Mesenchymal stem cell (in vitro differentiated cells and primary cell): ENCODE results near the gene RAP1B.

ENCODE experiments used
- DNase-seq: peaks from one replicate; pipeline ENCODE4 v3.0.0-alpha.2; 2013
- H2AFZ ChIP-seq: one replicate; pipeline ENCODE4 v1.6.1; 2013; ENCODE audit warnings: low read depth, mild to moderate bottlenecking, control low read depth, inconsistent platforms, low read length, moderate library complexity
- H2AK5ac ChIP-seq: 2 replicates; pipeline ENCODE4 v1.6.1; 2013; ENCODE audit warnings: low read length, moderate library complexity, mild to moderate bottlenecking, inconsistent platforms; ENCODE audit not compliant: severe bottlenecking
- H2BK120ac ChIP-seq: one replicate; pipeline ENCODE4 v1.6.1; 2013; ENCODE audit warnings: low read depth, mild to moderate bottlenecking, inconsistent platforms, low read length, moderate library complexity
- H2BK12ac ChIP-seq, 2 experiments: one replicate each; pipeline ENCODE4 v1.6.1; 2013; ENCODE audit warnings: inconsistent platforms in 2 of 2, low read length in 2 of 2, mild to moderate bottlenecking in 2 of 2, moderate library complexity in 2 of 2, control low read depth in 1 of 2
- H2BK15ac ChIP-seq: one replicate; pipeline ENCODE4 v1.6.1; 2013; ENCODE audit warnings: mild to moderate bottlenecking, low read depth, inconsistent platforms; ENCODE audit not compliant: poor library complexity, severe bottlenecking
- H2BK5ac ChIP-seq: 2 replicates; pipeline ENCODE4 v1.6.1; 2013; ENCODE audit warnings: low read depth, mild to moderate bottlenecking, low read length, control low read depth, inconsistent platforms; ENCODE audit not compliant: poor library complexity, severe bottlenecking
- H3K14ac ChIP-seq, 2 experiments: one replicate each; pipeline ENCODE4 v1.6.1; 2013; ENCODE audit warnings: inconsistent platforms in 2 of 2, low read length in 2 of 2, control low read depth in 1 of 2, mild to moderate bottlenecking in 1 of 2, moderate library complexity in 1 of 2
- H3K18ac ChIP-seq, 2 experiments: one replicate each; pipeline ENCODE4 v1.6.1; 2013; ENCODE audit warnings: inconsistent platforms in 2 of 2, low read length in 2 of 2, control low read depth in 1 of 2, low read depth in 1 of 2, mild to moderate bottlenecking in 1 of 2
- H3K23ac ChIP-seq, 2 experiments: one replicate each; pipeline ENCODE4 v1.6.1; 2013; ENCODE audit warnings: inconsistent platforms in 2 of 2, low read length in 2 of 2, mild to moderate bottlenecking in 2 of 2, moderate library complexity in 2 of 2, control low read depth in 1 of 2
- H3K27ac ChIP-seq: 2 replicates; pipeline ENCODE4 v1.5.1; 2013; ENCODE audit warnings: mild to moderate bottlenecking, moderate library complexity, low read length, control low read depth, inconsistent platforms; ENCODE audit not compliant: poor library complexity, severe bottlenecking
- H3K27me3 ChIP-seq, 2 experiments: 2 replicates each; pipeline versions ENCODE4 v1.6.1 to v1.7.0; 2013; ENCODE audit warnings: low read length in 2 of 2, mild to moderate bottlenecking in 2 of 2, moderate library complexity in 2 of 2, control low read depth in 1 of 2, inconsistent platforms in 1 of 2; ENCODE audit not compliant: control insufficient read depth in 1 of 2, insufficient read depth in 1 of 2
- H3K36me3 ChIP-seq, 2 experiments: 2 replicates each; pipeline versions ENCODE4 v1.6.1 to v1.7.0; 2013; ENCODE audit warnings: low read length in 2 of 2, control low read depth in 1 of 2, inconsistent platforms in 1 of 2, low read depth in 1 of 2, mild to moderate bottlenecking in 1 of 2; ENCODE audit not compliant: insufficient read depth in 2 of 2, control insufficient read depth in 1 of 2
- H3K4ac ChIP-seq, 2 experiments: one replicate each; pipeline ENCODE4 v1.6.1; 2013; ENCODE audit warnings: inconsistent platforms in 2 of 2, low read length in 2 of 2, mild to moderate bottlenecking in 2 of 2, moderate library complexity in 2 of 2, control low read depth in 1 of 2, low read depth in 1 of 2
- H3K4me1 ChIP-seq: 2 replicates; pipeline ENCODE4 v1.6.1; 2013; ENCODE audit warnings: low read depth, low read length, control low read depth; ENCODE audit not compliant: control insufficient read depth, insufficient read depth
- H3K4me2 ChIP-seq: 2 replicates; pipeline ENCODE4 v1.6.1; 2013; ENCODE audit warnings: low read length, mild to moderate bottlenecking, inconsistent platforms; ENCODE audit not compliant: poor library complexity, severe bottlenecking
- H3K4me3 ChIP-seq, 2 experiments: 2 replicates each; pipeline versions ENCODE4 v1.5.1 to v1.7.0; 2013; ENCODE audit warnings: low read length in 2 of 2, mild to moderate bottlenecking in 2 of 2, control low read depth in 1 of 2, low read depth in 1 of 2; ENCODE audit not compliant: insufficient read depth in 1 of 2
- H3K79me1 ChIP-seq: replicated peaks from 2 replicates; pipeline ENCODE4 v1.6.1; 2013; ENCODE audit warnings: mild to moderate bottlenecking, control low read depth, low read length, inconsistent platforms; ENCODE audit not compliant: poor library complexity, severe bottlenecking
- H3K9ac ChIP-seq: 2 replicates; pipeline ENCODE4 v1.7.0; 2013; ENCODE audit warnings: mild to moderate bottlenecking, low read length, moderate library complexity
- H3K9me3 ChIP-seq: 2 replicates; pipeline ENCODE4 v1.7.0; 2013; ENCODE audit warnings: mild to moderate bottlenecking, low read length; ENCODE audit not compliant: control insufficient read depth
- H4K8ac ChIP-seq: one replicate; pipeline ENCODE4 v1.6.1; 2013; ENCODE audit warnings: inconsistent platforms, mild to moderate bottlenecking, low read length, moderate library complexity
- H4K91ac ChIP-seq: one replicate; pipeline ENCODE4 v1.6.1; 2013; ENCODE audit warnings: mild to moderate bottlenecking, low read length, inconsistent platforms
- WGBS: methylation state at CpG from one replicate; pipeline ENCODE4 v1.1.7; 2013; ENCODE audit warnings: mixed read lengths; 5-methylcytosine and 5-hydroxymethylcytosine counted together

Gene RAP1B

DNA sequence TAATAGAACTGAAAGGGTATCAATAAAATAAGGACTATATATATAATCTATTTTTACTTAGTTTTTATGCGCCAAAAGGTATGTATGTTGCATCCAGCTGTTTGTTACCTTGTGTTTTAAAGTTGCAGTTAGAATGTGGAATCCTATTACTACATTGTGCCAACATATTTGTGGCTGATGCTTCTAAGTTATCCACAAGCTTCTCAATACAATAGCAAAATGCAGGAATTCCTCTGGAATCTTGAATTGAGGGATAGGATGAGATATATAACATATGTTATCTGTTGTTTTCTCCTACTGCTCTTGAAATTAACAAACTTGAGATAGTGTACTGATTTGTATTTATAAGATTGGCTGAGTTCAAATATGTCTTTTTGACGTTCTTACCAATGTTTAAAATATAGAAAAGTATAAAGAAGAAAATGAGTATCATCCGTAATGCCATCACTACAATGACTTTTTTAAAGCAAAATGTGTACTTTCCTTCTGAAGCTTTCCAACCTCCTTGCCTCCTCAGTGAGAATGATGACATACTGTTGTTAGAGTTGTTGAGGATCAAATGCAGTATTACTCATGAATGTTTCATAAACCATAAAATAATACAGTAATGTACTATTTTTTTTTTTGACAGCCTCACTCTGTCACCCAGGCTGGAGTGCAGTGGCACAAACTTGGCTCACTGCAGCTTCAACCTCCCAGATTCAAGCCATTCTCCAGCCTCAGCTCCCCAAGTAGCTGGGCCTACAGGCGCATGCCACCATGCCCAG, 6.6 kb downstream of the RAP1B start:
- Histone ChIP-seq H3K4me3 (peak overlapping the region in 1 of 2 experiments; percentile 13), H2BK120ac (no peak overlapping the region), H3K18ac (no peak overlapping the region), H3K4ac (no peak overlapping the region), H2AFZ (no peak overlapping the region), H3K4me2 (no peak overlapping the region), H3K27me3 (no peaks in the 10 kb centered on the region), H3K23ac (no peak overlapping the region), H2AK5ac (no peak overlapping the region), H2BK12ac (no peak overlapping the region), H2BK5ac (no peak overlapping the region), H3K14ac (no peak overlapping the region), H3K79me1 (no peaks in the 10 kb centered on the region), H3K9ac (peak overlapping the region; percentile 81), H3K27ac (no peak overlapping the region), H4K91ac (no peak overlapping the region), H3K36me3 (peaks cover 0 to 4% of the 10 kb centered on the region in 2 experiments), H2BK15ac (no peak overlapping the region), H3K4me1 (peaks cover 15% of the 10 kb centered on the region), H3K9me3 (no peaks in the 10 kb centered on the region), H4K8ac (no peak overlapping the region)
- DNase-seq: no peak
- WGBS: 90% methylated on average over 2 of the region's 4 CpGs

DNA sequence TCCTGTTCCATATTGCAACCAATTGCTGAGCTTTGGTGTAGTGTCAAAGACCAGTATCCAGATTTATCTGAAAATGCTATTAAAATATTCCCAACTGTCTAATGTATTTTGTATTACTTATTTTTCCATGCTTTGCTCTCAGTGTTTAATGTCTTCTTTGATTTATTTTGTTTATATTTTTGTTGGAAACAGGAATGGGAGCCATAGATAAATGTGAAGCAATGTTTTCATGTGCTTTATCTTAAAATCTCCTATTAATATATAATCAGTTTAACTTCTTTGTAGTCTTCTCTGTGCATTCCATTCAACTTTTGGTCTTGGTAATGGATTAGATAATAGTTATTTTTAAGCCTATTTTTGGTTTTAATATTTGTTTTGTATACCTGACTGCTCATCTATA, 8.8 kb downstream of the RAP1B start:
- H3K4me3 ChIP-seq: no peak overlapping the region
- DNase-seq: no peak
- H3K9me3 ChIP-seq: no peaks in the 10 kb centered on the region
- no peak overlapping the region for H4K91ac ChIP-seq
- H3K27ac ChIP-seq: no peak overlapping the region
- no peak overlapping the region for H2BK120ac ChIP-seq
- no peaks in the 10 kb centered on the region for H3K79me1 ChIP-seq
- no peak overlapping the region for H3K18ac ChIP-seq
- H3K36me3 ChIP-seq: peaks cover 0 to under 1% of the 10 kb centered on the region in 2 experiments
- no peaks in the 10 kb centered on the region for H3K27me3 ChIP-seq
- H2BK15ac ChIP-seq: no peak overlapping the region
- no peak overlapping the region for H2BK5ac ChIP-seq
- no peak overlapping the region for H3K14ac ChIP-seq
- H2BK12ac ChIP-seq: no peak overlapping the region
- peaks cover 11% of the 10 kb centered on the region for H3K4me1 ChIP-seq
- no peak overlapping the region for H3K23ac ChIP-seq
- no peak overlapping the region for H4K8ac ChIP-seq
- no peak overlapping the region for H3K9ac ChIP-seq
- no peak overlapping the region for H3K4ac ChIP-seq
- no peak overlapping the region for H2AFZ ChIP-seq
- no peak overlapping the region for H2AK5ac ChIP-seq
- H3K4me2 ChIP-seq: no peak overlapping the region

DNA sequence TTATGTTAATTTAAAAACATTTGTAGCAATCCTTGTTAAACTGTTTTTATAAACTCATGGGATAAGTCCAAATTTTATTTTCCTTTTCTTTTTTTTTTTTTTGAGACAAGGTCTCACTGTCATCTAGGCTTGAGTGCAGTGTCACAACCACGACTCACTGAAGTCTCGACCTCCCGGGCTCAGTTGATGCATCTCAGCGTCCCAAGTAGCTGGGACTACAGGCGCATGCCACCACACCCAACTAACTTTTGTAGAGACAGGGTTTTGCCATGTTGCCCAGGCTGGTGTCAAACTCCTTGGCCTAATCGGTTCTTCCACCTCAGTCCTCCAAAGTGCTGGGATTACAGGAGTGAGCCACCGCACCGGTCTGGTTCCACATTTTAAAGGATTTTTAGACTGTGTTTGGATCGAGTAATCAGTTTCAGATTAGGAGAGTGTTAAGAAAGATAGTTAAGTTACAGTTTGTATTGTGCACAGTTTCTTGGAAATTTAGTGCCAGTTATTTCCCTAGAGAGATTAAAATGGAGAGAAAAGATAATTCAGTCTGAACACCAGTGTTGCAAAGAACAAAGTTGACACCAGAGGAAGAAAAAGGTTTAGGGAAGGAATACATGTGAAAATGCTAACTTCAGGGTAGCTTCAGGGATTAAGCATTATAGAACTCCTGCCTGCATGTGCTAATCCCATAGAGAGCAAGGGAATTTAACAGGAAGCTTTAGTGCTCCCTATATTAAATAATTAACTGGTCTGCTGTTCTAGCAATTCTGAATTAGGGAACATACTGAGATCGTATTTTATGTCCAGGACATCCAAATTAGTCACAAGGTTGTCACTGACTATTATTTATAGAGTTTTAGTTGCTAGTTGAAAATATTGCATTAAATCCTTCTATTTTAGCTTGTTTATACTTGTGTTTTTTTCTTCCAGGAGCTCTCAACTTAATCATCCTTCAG, 10.1 kb downstream of the RAP1B start:
- Histone ChIP-seq H3K4me3 (no peak overlapping the region), H3K23ac (no peak overlapping the region), H2BK15ac (no peak overlapping the region), H3K79me1 (no peaks in the 10 kb centered on the region), H3K14ac (no peak overlapping the region), H2BK5ac (no peak overlapping the region), H2BK120ac (no peak overlapping the region), H3K9me3 (no peaks in the 10 kb centered on the region), H3K4ac (no peak overlapping the region), H4K91ac (no peak overlapping the region), H3K27ac (peak overlapping the region; percentile 10), H4K8ac (no peak overlapping the region), H3K18ac (peak overlapping the region; percentile 21 to 34), H2AFZ (no peak overlapping the region), H3K36me3 (peaks cover 0 to 8% of the 10 kb centered on the region in 2 experiments), H3K27me3 (no peaks in the 10 kb centered on the region), H2BK12ac (no peak overlapping the region), H2AK5ac (no peak overlapping the region), H3K4me1 (peaks cover 13% of the 10 kb centered on the region), H3K4me2 (no peak overlapping the region), H3K9ac (no peak overlapping the region)
- DNase-seq: no peak
- 91% methylated on average over 9 of the region's 10 CpGs for WGBS

DNA sequence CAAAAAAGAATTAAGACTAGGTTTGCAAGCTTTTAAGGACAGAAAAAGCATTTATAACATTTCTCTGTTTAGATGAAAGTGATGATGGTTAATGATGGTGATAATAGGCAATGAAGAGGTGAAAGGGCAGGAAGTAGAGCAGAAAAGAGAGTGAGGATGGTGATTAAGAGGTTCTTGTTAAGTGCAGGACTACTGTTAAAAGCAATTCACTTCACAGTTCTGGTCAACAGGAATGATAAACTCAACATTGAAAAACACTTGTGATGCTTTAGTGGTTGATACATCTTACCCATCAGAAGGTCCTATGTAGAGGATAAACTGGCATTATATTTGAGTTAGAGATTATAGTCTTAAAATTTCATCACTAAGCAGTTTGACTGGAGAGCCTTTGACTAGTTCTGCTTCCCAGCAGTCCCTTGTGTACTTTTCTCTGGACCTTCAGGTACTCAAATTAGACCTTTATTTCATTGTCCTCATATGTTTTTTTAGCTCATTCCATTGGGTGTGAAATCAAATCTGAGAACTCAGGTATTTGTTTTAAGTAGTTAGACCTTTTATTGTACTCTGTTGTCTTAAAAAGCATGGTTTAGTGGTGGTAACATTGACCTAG, 10.9 kb downstream of the RAP1B start:
- H3K18ac ChIP-seq: no peak overlapping the region
- no peak overlapping the region for H2BK12ac ChIP-seq
- H3K4me2 ChIP-seq: no peak overlapping the region

More for the DNA sequence above, 10.9 kb downstream of the RAP1B start:
- no peak overlapping the region for H4K91ac ChIP-seq
- H2BK120ac ChIP-seq: no peak overlapping the region
- no peak overlapping the region for H4K8ac ChIP-seq
- H2AFZ ChIP-seq: no peak overlapping the region
- no peak overlapping the region for H3K9ac ChIP-seq
- peaks cover 0 to 13% of the 10 kb centered on the region in 2 experiments for H3K36me3 ChIP-seq
- no peak overlapping the region for H2AK5ac ChIP-seq
- H3K79me1 ChIP-seq: no peaks in the 10 kb centered on the region
- no peak overlapping the region for H3K14ac ChIP-seq
- H2BK15ac ChIP-seq: no peak overlapping the region
- peak; percentile 47 for DNase-seq
- H3K9me3 ChIP-seq: no peaks in the 10 kb centered on the region
- H2BK5ac ChIP-seq: no peak overlapping the region
- no peak overlapping the region for H3K4ac ChIP-seq
- peak overlapping the region; percentile 10 for H3K27ac ChIP-seq
- H3K23ac ChIP-seq: no peak overlapping the region
- H3K4me3 ChIP-seq: no peak overlapping the region
- H3K4me1 ChIP-seq: peaks cover 12% of the 10 kb centered on the region
- no peaks in the 10 kb centered on the region for H3K27me3 ChIP-seq
